HG02870 (cell line): ENCODE measurements around the gene ZNF563.
A peak's percentile ranks its signal among the peaks of the same experiment; 100 is the strongest.

ENCODE experiments used
- ATAC-seq: cut with Tn5 transposase; IDR thresholded peaks from one replicate; pipeline ENCODE4 v1.9.1; 2021; ENCODE audit warnings: mild to moderate bottlenecking, moderate library complexity; ENCODE audit not compliant: unreplicated experiment

Gene ZNF563

GRCh38 chr19:12295191-12295590, 38.2 kb downstream of the ZNF563 start:
- ATAC-seq: no peak

- peak; percentile 91 for ATAC-seq
Measured at GRCh38 chr19:12294249-12295158, 38.9 kb downstream of the ZNF563 start, which contains the start of gene ZNF44. Gene ZNF44 (minus strand): TSS chr19:12294883. CDS start chr19:12294694, 189 bp downstream.

GRCh38 chr19:12293777-12294248, 39.6 kb downstream of the ZNF563 start:
- ATAC-seq: no peak

- ATAC-seq: no peak
Measured at GRCh38 chr19:12289790-12290065, 43.7 kb downstream of the ZNF563 start.

- ATAC-seq: no peak
Measured at GRCh38 chr19:12287958-12288500, 45.4 kb downstream of the ZNF563 start.

GRCh38 chr19:12284631-12285030, 48.8 kb downstream of the ZNF563 start:
- no peak for ATAC-seq

- ATAC-seq: no peak
Measured at GRCh38 chr19:12284226-12284625, 49.2 kb downstream of the ZNF563 start.

GRCh38 chr19:12278713-12279112, 54.7 kb downstream of the ZNF563 start:
- no peak for ATAC-seq

- ATAC-seq: no peak
Measured at GRCh38 chr19:12272980-12273901, 60.2 kb downstream of the ZNF563 start.

GRCh38 chr19:12272386-12272785, 61.0 kb downstream of the ZNF563 start:
- ATAC-seq: no peak

- ATAC-seq: no peak
Measured at GRCh38 chr19:12270854-12271253, 62.6 kb downstream of the ZNF563 start.
